ENCODE results near the gene ZXDC. TPM values are rescaled to one million over a fixed set of nuclear protein-coding genes. Genes with fewer than 3 reads are reported as not detected.

Gene ZXDC
- total RNA-seq, 1 donor from 2014 or later = 31.8 TPM

DNA sequence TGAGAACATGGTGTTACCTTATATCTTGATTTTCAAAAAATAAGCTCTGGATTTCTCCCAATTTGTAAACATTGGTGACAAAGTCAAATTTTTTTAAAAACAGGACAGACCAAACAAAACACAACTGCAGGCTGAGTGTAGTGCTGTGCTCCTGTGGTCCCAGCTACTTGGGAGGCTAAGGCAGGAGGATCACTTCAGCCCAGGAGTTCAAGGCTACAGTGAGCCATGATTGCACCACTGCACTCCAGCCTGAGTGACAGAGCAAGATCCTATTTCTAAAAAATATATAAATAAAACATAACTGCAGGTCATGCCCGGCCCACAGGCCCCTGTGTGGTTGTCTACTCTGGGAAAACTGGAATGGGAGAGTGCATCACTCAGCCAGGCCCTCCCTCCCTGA, 4.0 kb upstream of the ZXDC start:
- Mint-ChIP-seq H3K9me3 (ENCODE audit: unreplicated experiment) (no peaks in the 10 kb centered on the region), H3K36me3 (ENCODE audit: unreplicated experiment) (no peaks in the 10 kb centered on the region), H3K27me3 (ENCODE audit: unreplicated experiment) (no peaks in the 10 kb centered on the region), H3K27ac (ENCODE audit: unreplicated experiment) (no peak overlapping the region), H3K4me3 (ENCODE audit: unreplicated experiment) (no peak overlapping the region), H3K4me1 (ENCODE audit: unreplicated experiment) (peaks cover 15% of the 10 kb centered on the region)
- DNase-seq (ENCODE audit: extremely low spot score, unreplicated experiment) = no peak
- TF ChIP-seq, protein P1, sequence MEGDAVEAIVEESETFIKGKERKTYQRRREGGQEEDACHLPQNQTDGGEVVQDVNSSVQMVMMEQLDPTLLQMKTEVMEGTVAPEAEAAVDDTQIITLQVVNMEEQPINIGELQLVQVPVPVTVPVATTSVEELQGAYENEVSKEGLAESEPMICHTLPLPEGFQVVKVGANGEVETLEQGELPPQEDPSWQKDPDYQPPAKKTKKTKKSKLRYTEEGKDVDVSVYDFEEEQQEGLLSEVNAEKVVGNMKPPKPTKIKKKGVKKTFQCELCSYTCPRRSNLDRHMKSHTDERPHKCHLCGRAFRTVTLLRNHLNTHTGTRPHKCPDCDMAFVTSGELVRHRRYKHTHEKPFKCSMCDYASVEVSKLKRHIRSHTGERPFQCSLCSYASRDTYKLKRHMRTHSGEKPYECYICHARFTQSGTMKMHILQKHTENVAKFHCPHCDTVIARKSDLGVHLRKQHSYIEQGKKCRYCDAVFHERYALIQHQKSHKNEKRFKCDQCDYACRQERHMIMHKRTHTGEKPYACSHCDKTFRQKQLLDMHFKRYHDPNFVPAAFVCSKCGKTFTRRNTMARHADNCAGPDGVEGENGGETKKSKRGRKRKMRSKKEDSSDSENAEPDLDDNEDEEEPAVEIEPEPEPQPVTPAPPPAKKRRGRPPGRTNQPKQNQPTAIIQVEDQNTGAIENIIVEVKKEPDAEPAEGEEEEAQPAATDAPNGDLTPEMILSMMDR (IDR thresholded peaks at IDR 0.05) = no peak

DNA sequence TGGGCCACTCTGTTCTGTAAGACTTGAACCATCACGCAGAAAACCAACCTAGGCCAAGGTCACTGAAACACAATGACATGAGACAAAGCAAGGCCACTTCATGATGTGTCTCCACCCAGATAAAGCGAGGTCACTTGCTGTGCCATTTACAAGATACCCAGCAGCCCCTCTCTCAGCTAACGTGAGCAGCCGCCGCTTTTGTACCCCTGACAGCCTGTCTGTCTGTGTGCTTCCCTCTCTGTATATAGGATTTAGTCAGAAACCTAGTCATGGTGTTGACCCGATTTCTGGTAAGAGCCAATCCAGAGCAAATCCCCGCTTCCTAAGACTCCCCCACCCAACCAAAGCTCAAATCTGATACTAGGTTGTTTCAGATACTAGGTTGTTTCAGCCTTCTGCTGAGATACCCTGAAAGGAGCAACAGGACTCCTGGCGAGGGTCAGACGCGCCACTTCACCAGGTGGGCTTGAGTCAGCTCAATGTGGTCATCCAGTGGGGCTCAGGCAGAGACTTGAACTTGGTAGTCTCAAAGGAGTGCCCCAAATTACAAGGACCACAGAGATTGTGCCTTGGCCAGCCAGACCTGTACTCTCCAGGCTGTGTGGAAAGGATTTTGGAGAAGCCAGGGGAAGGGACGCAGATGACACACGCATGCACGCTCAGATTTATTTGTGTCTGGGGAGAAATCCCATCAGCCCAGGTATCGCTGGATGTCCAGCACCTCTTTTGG, 3.1 kb upstream of the ZXDC start:
- Mint-ChIP-seq H3K9me3 (ENCODE audit: unreplicated experiment) (no peaks in the 10 kb centered on the region), H3K4me1 (ENCODE audit: unreplicated experiment) (peaks cover 24% of the 10 kb centered on the region), H3K27me3 (ENCODE audit: unreplicated experiment) (no peaks in the 10 kb centered on the region), H3K27ac (ENCODE audit: unreplicated experiment) (no peak overlapping the region), H3K4me3 (ENCODE audit: unreplicated experiment) (no peak overlapping the region), H3K36me3 (ENCODE audit: unreplicated experiment) (no peaks in the 10 kb centered on the region)
- no peak for DNase-seq (ENCODE audit: extremely low spot score, unreplicated experiment)
- TF ChIP-seq, protein P1 (IDR thresholded peaks at IDR 0.05) = no peak

DNA sequence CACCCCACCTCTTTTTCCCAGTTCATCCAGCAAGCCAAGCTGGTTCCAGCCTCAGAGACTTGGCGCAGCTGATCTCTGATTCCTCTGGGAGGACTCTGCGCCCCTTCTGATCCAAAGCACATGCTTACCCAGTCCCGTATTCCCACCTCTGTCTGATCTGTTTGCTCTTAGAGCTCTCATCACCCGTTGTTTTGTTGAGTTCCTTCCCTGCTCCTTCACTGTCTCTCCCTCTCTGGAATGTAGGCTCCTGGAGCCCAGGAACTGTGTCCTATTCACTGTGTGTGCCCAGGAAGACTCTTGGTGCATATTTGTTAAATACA, 1.3 kb upstream of the ZXDC start:
- H3K27ac Mint-ChIP-seq (ENCODE audit: unreplicated experiment) = peak overlapping the region; percentile 57
- TF ChIP-seq, protein P1 (IDR thresholded peaks at IDR 0.05) = no peak
- no peak for DNase-seq (ENCODE audit: extremely low spot score, unreplicated experiment)
- peak overlapping the region; percentile 44 for H3K4me3 Mint-ChIP-seq (ENCODE audit: unreplicated experiment)
- no peaks in the 10 kb centered on the region for H3K9me3 Mint-ChIP-seq (ENCODE audit: unreplicated experiment)
- H3K27me3 Mint-ChIP-seq (ENCODE audit: unreplicated experiment) = no peaks in the 10 kb centered on the region
- H3K36me3 Mint-ChIP-seq (ENCODE audit: unreplicated experiment) = peaks cover 5% of the 10 kb centered on the region
- H3K4me1 Mint-ChIP-seq (ENCODE audit: unreplicated experiment) = peaks cover 41% of the 10 kb centered on the region

DNA sequence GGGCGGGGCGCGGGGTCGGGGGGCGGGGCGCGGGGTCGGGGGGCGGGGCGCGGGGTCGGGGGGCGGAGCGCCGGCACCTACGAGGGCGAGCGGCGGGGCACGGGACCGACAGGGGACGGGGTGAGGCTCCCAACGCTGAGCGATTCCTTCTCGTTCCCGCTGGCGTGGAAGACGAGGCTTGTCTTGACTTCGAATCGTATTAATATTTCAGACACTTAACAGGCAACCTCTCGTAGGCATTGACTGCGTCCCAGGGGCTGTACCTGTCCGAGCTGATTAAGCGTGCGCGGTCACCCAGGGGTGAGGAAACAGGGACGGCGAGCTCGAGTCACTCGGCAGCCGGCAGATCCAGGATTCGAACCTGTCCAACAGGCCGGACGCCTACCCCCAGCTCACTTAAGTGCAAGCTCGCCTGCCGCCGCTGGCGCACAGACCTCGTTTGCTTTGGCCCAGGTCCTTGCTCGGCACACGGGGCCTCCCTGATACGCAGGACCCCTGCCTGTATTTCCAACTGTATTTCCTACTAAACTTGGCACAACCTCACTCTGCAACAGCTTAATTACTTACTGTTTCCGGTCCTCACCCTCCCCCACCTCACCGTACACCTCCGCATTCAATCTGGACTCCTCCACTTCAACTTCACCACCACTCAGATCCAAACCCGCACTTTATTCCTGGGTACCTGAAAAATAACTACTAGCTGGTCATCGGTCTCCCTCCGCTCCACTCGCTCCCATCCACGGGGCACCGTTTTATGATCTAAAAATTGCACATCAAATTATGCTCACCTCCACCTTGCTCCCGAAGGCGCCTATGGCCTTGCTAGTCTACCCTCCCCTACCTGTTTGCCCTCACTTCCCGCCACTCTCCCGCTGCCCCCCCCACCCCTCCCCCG, 722 bp upstream of the ZXDC start:
- TF ChIP-seq, protein P1 (IDR thresholded peaks at IDR 0.05) = no peak
- Mint-ChIP-seq H3K9me3 (ENCODE audit: unreplicated experiment) (no peaks in the 10 kb centered on the region), H3K27me3 (ENCODE audit: unreplicated experiment) (no peaks in the 10 kb centered on the region), H3K27ac (ENCODE audit: unreplicated experiment) (peak overlapping the region; percentile 67), H3K4me3 (ENCODE audit: unreplicated experiment) (peak overlapping the region; percentile 75), H3K36me3 (ENCODE audit: unreplicated experiment) (peaks cover 6% of the 10 kb centered on the region), H3K4me1 (ENCODE audit: unreplicated experiment) (peaks cover 37% of the 10 kb centered on the region)
- no peak for DNase-seq (ENCODE audit: extremely low spot score, unreplicated experiment)

All from osteocyte (in vitro differentiated cells).